ENCODE results near the gene AP1S2. TPM values are rescaled to one million over a fixed set of nuclear protein-coding genes. Genes with fewer than 3 reads are reported as not detected.

Gene AP1S2
- total and polyA plus RNA-seq, 2 experiments from 2014 or later, result 22.6 to 27.9 TPM

- H3K27ac ChIP-seq, result no peak overlapping the region
- H3K27me3 ChIP-seq (replicated peaks; ENCODE audit: insufficient read depth), result no peaks in the 10 kb centered on the region
- H3K9me3 ChIP-seq (ENCODE audit: low read depth), result no peaks in the 10 kb centered on the region
- H3K9ac ChIP-seq, result no peak overlapping the region
- H3K4me2 ChIP-seq (ENCODE audit: unreplicated experiment), result no peak overlapping the region
- H3K9me2 ChIP-seq (ENCODE audit: insufficient read depth), result no peaks in the 10 kb centered on the region
- in situ Hi-C loops (cut with MboI), result no loop called here
- no peaks in the 10 kb centered on the region for H4K20me1 ChIP-seq (ENCODE audit: insufficient read depth)
- H3K79me2 ChIP-seq (ENCODE audit: insufficient read depth), result peaks cover 3% of the 10 kb centered on the region; the same call in 1 of the 2 replicates
- no peak for TF ChIP-seq EZH2 (IDR thresholded peaks at IDR 0.05; ENCODE audit: insufficient read depth, poor library complexity, severe bottlenecking)
- TF ChIP-seq EZH2phosphoT487 (IDR thresholded peaks at IDR 0.05; ENCODE audit: insufficient read depth, low read depth), result no peak
- no peak overlapping the region for H3K4me3 ChIP-seq
- DNase-seq, result no peak
- no peak overlapping the region for H2AFZ ChIP-seq
- no peaks in the 10 kb centered on the region for H3K4me1 ChIP-seq (ENCODE audit: insufficient read depth)
- no peaks in the 10 kb centered on the region; the same call in 1 of the 2 replicates for H3K36me3 ChIP-seq (ENCODE audit: low read depth)
- no peaks in the 10 kb centered on the region for H3F3A ChIP-seq (ENCODE audit: insufficient read depth)
- 80 to 89% methylated on average over 2 to 3 of the region's 3 CpGs for WGBS, 2 experiments (ENCODE audit: low coverage in 1 of 2, low lambda C conversion rate in 2 of 2, missing lambda C conversion rate in 2 of 2)
Measured at GRCh38 chrX:15786915-15787314, 67.7 kb downstream of the AP1S2 start.

- in situ Hi-C loops (cut with MboI), result no loop called here
- Histone ChIP-seq H3K4me3 (no peak overlapping the region), H3K27ac (no peak overlapping the region), H2AFZ (no peak overlapping the region), H3K4me1 (ENCODE audit: insufficient read depth) (no peaks in the 10 kb centered on the region), H3K36me3 (ENCODE audit: low read depth) (no peaks in the 10 kb centered on the region; the same call in 1 of the 2 replicates), H3K9me2 (ENCODE audit: insufficient read depth) (no peaks in the 10 kb centered on the region), H3K27me3 (replicated peaks; ENCODE audit: insufficient read depth) (no peaks in the 10 kb centered on the region), H3F3A (ENCODE audit: insufficient read depth) (no peaks in the 10 kb centered on the region), H3K9ac (no peak overlapping the region), H4K20me1 (ENCODE audit: insufficient read depth) (no peaks in the 10 kb centered on the region), H3K79me2 (ENCODE audit: insufficient read depth) (no peaks in the 10 kb centered on the region), H3K9me3 (ENCODE audit: low read depth) (no peaks in the 10 kb centered on the region), H3K4me2 (ENCODE audit: unreplicated experiment) (no peak overlapping the region)
- DNase-seq, result no peak
- WGBS, 2 experiments (ENCODE audit: low coverage in 1 of 2, low lambda C conversion rate in 2 of 2, missing lambda C conversion rate in 2 of 2), result 93 to 95% methylated on average over 3 of the region's 3 CpGs
- TF ChIP-seq EZH2 (IDR thresholded peaks at IDR 0.05; ENCODE audit: insufficient read depth, poor library complexity, severe bottlenecking) (no peak), EZH2phosphoT487 (IDR thresholded peaks at IDR 0.05; ENCODE audit: insufficient read depth, low read depth) (no peak)
Measured at GRCh38 chrX:15785176-15785750, 69.3 kb downstream of the AP1S2 start.

- Histone ChIP-seq H3K9ac (no peak overlapping the region), H3K4me1 (ENCODE audit: insufficient read depth) (no peaks in the 10 kb centered on the region), H3K4me2 (ENCODE audit: unreplicated experiment) (no peak overlapping the region), H3K79me2 (ENCODE audit: insufficient read depth) (no peaks in the 10 kb centered on the region), H3F3A (ENCODE audit: insufficient read depth) (no peaks in the 10 kb centered on the region), H3K9me3 (ENCODE audit: low read depth) (no peaks in the 10 kb centered on the region), H4K20me1 (ENCODE audit: insufficient read depth) (no peaks in the 10 kb centered on the region), H3K27me3 (replicated peaks; ENCODE audit: insufficient read depth) (no peaks in the 10 kb centered on the region), H3K9me2 (ENCODE audit: insufficient read depth) (no peaks in the 10 kb centered on the region), H3K4me3 (no peak overlapping the region), H3K27ac (no peak overlapping the region), H3K36me3 (ENCODE audit: low read depth) (peaks cover 3% of the 10 kb centered on the region; the same call in 1 of the 2 replicates), H2AFZ (no peak overlapping the region)
- 67 to 71% methylated on average over 13 of the region's 13 CpGs for WGBS, 2 experiments (ENCODE audit: low coverage in 1 of 2, low lambda C conversion rate in 2 of 2, missing lambda C conversion rate in 2 of 2)
- DNase-seq, result no peak
- TF ChIP-seq EZH2 (IDR thresholded peaks at IDR 0.05; ENCODE audit: insufficient read depth, poor library complexity, severe bottlenecking) (no peak), EZH2phosphoT487 (IDR thresholded peaks at IDR 0.05; ENCODE audit: insufficient read depth, low read depth) (no peak)
- in situ Hi-C loops (cut with MboI), result no loop called here
Measured at GRCh38 chrX:15781961-15782699, 72.5 kb downstream of the AP1S2 start.

Other genes with a start within 250 kb of the AP1S2 start
- 0.13 and 0.43 TPM in 2 replicates for gene CLTRN, start 190.0 kb downstream of the AP1S2 start, total RNA-seq (2014; rRNA removed; shearing (Covaris generic))
- 0.18 and 0.23 TPM in 2 replicates for gene CLTRN, start 190.0 kb downstream of the AP1S2 start, polyA plus RNA-seq (2016; fragmentation: Nextera tagmentation; extraction: Ambion mirVana)
- gene CA5B, start 116.5 kb downstream of the AP1S2 start, total RNA-seq (2014; rRNA removed; shearing (Covaris generic)), result 7.8 and 8.2 TPM in 2 replicates
- 3.0 and 6.4 TPM in 2 replicates for gene CA5B, start 116.5 kb downstream of the AP1S2 start, polyA plus RNA-seq (2016; fragmentation: Nextera tagmentation; extraction: Ambion mirVana)
- gene ZRSR2, start 64.3 kb downstream of the AP1S2 start, total RNA-seq (2014; rRNA removed; shearing (Covaris generic)), result 1.4 and 4.1 TPM in 2 replicates
- gene ZRSR2, start 64.3 kb downstream of the AP1S2 start, polyA plus RNA-seq (2016; fragmentation: Nextera tagmentation; extraction: Ambion mirVana), result 5.3 and 9.9 TPM in 2 replicates